Mucosa of rectum (tissue), 2 donors: Measurements from ENCODE around the gene PDCD1LG2.
"Not testable (repeated sequence)": the region's sequence is repeated elsewhere in the genome, so short reads cannot be mapped to it uniquely, and the experiment has no call there.

Source experiments
- H3K27ac ChIP-seq, 2 donors: one replicate each; pipeline ENCODE4 v1.7.0; 2013; ENCODE audit warnings: inconsistent platforms in 2 of 2, low read depth in 2 of 2, low read length in 2 of 2
- H3K27me3 ChIP-seq, 2 donors: one replicate each; pipeline ENCODE4 v1.7.0; 2013; ENCODE audit warnings: low read length in 2 of 2; ENCODE audit not compliant: control insufficient read depth in 2 of 2, insufficient read depth in 2 of 2
- H3K36me3 ChIP-seq, 2 donors: one replicate each; pipeline ENCODE4 v1.7.0; 2013; ENCODE audit warnings: low read length in 2 of 2; ENCODE audit not compliant: control insufficient read depth in 2 of 2, insufficient read depth in 2 of 2
- H3K4me1 ChIP-seq, 2 donors: one replicate each; pipeline ENCODE4 v1.7.0; 2013; ENCODE audit warnings: low read length in 2 of 2, mild to moderate bottlenecking in 1 of 2; ENCODE audit not compliant: control insufficient read depth in 2 of 2, insufficient read depth in 2 of 2
- H3K4me3 ChIP-seq, 2 donors: one replicate each; pipeline ENCODE4 v1.7.0; 2013; ENCODE audit warnings: low read length in 2 of 2
- H3K9ac ChIP-seq, 2 donors: one replicate each; pipeline ENCODE4 v1.7.0; 2013; ENCODE audit warnings: low read length in 2 of 2, low read depth in 1 of 2, mild to moderate bottlenecking in 1 of 2
- H3K9me3 ChIP-seq, 2 donors: one replicate each; pipeline ENCODE4 v1.7.0; 2013; ENCODE audit warnings: low read length in 2 of 2; ENCODE audit not compliant: control insufficient read depth in 2 of 2
- donor health status: healthy.
- donor health status: Normal muscosa, but diverticular disease.

The PDCD1LG2 gene

GRCh38 chr9:5579881-5580280, 69.5 kb downstream of the PDCD1LG2 start:
- Histone ChIP-seq H3K4me3 (no peak overlapping the region), H3K9me3 (no peaks in the 10 kb centered on the region), H3K36me3 (no peaks in the 10 kb centered on the region), H3K27ac (no peak overlapping the region), H3K9ac (no peak overlapping the region), H3K4me1 (no peaks in the 10 kb centered on the region), H3K27me3 (no peaks in the 10 kb centered on the region)

GRCh38 chr9:5580650-5581049, 70.3 kb downstream of the PDCD1LG2 start:
- Histone ChIP-seq H3K36me3 (no peaks in the 10 kb centered on the region), H3K9ac (no peak overlapping the region), H3K4me3 (no peak overlapping the region), H3K27me3 (no peaks in the 10 kb centered on the region), H3K27ac (no peak overlapping the region), H3K9me3 (no peaks in the 10 kb centered on the region), H3K4me1 (no peaks in the 10 kb centered on the region)

DNA sequence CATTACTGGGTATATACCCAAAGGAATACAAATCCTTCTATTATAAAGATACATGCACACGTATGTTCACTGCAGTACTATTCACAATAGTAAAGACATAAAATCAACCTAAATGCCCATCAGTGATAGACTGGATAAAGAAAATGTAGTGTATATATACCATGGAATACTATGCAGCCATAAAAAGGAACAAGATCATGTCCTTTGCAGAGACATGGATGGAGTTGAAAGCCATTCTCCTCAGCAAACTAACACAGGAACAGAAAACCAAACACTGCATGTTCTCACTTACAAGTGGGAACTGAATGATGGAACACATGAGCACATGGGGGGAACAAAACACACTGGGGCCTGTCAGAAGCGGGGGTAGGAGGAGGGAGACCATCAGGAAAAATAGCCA, 71.4 kb downstream of the PDCD1LG2 start:
- not testable (repeated sequence) for H3K27ac ChIP-seq, H3K4me1 ChIP-seq, H3K9me3 ChIP-seq, H3K9ac ChIP-seq, H3K4me3 ChIP-seq, H3K27me3 ChIP-seq, H3K36me3 ChIP-seq

- Histone ChIP-seq H3K4me3 (no peak overlapping the region), H3K36me3 (no peaks in the 10 kb centered on the region), H3K4me1 (no peaks in the 10 kb centered on the region), H3K9ac (no peak overlapping the region), H3K27me3 (no peaks in the 10 kb centered on the region), H3K9me3 (no peaks in the 10 kb centered on the region), H3K27ac (no peak overlapping the region)
These were observed 72.5 kb downstream of the PDCD1LG2 start for GRCh38 chr9:5582835-5583195.

DNA sequence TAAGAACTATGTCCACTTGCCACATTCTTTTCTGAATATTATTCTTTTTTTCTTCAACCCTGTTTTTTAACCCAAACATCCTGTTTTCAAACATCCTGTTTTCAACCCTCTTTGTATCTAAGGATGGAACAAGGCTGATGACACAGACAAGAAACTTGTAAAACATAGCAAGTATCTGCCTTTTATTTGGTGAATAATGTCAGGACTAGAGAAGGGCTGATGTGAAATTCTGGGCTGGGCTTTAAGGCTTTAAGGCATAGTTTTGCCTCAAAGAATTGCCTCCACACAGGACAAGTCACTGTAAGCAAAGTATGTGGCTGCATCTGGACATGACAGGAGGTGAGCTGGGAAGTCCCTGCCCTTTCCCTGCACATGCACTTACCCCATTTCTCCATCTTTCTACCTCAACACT, 76.1 kb downstream of the PDCD1LG2 start:
- H3K27ac ChIP-seq = no peak overlapping the region
- no peak overlapping the region for H3K9ac ChIP-seq
- no peak overlapping the region for H3K4me3 ChIP-seq
- H3K9me3 ChIP-seq = no peaks in the 10 kb centered on the region
- no peaks in the 10 kb centered on the region for H3K4me1 ChIP-seq
- H3K36me3 ChIP-seq = no peaks in the 10 kb centered on the region
- H3K27me3 ChIP-seq = no peaks in the 10 kb centered on the region

DNA sequence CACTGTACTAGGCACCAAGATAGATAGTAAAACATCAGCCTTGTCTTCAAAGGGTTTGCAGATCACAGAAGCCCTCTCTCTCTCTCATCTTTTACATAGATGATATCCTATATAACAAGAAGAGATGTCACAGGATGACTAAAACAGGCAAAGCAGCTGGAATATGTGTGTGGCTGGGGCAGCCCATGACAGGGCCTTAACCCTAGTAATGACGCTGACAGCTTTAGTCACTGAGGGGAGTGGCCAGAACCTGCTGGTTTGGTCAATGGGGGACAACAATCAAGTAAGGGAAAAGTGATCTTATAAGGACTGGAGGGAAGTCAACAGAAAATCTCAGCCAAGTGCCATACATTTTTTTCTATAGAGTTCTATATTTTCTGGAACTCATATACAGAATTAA, 76.7 kb downstream of the PDCD1LG2 start:
- no peak overlapping the region for H3K27ac ChIP-seq
- no peak overlapping the region for H3K9ac ChIP-seq
- H3K4me3 ChIP-seq = no peak overlapping the region
- H3K9me3 ChIP-seq = no peaks in the 10 kb centered on the region
- H3K4me1 ChIP-seq = no peaks in the 10 kb centered on the region
- H3K27me3 ChIP-seq = no peaks in the 10 kb centered on the region
- no peaks in the 10 kb centered on the region for H3K36me3 ChIP-seq

- no peak overlapping the region for H3K27ac ChIP-seq
- H3K4me1 ChIP-seq = no peaks in the 10 kb centered on the region
- no peaks in the 10 kb centered on the region for H3K9me3 ChIP-seq
- H3K36me3 ChIP-seq = no peaks in the 10 kb centered on the region
- H3K9ac ChIP-seq = no peak overlapping the region
- no peak overlapping the region for H3K4me3 ChIP-seq
- no peaks in the 10 kb centered on the region for H3K27me3 ChIP-seq
These were observed 81.9 kb downstream of the PDCD1LG2 start for GRCh38 chr9:5592231-5592630.

GRCh38 chr9:5592904-5593303, 82.6 kb downstream of the PDCD1LG2 start:
- Histone ChIP-seq H3K27me3 (no peaks in the 10 kb centered on the region), H3K27ac (no peak overlapping the region), H3K9ac (no peak overlapping the region), H3K4me1 (no peaks in the 10 kb centered on the region), H3K9me3 (no peaks in the 10 kb centered on the region), H3K36me3 (no peaks in the 10 kb centered on the region), H3K4me3 (no peak overlapping the region)

GRCh38 chr9:5593904-5594303, 83.6 kb downstream of the PDCD1LG2 start:
- Histone ChIP-seq H3K27me3 (no peaks in the 10 kb centered on the region), H3K4me1 (no peaks in the 10 kb centered on the region), H3K36me3 (no peaks in the 10 kb centered on the region), H3K27ac (no peak overlapping the region), H3K9ac (no peak overlapping the region), H3K9me3 (no peaks in the 10 kb centered on the region), H3K4me3 (no peak overlapping the region)

DNA sequence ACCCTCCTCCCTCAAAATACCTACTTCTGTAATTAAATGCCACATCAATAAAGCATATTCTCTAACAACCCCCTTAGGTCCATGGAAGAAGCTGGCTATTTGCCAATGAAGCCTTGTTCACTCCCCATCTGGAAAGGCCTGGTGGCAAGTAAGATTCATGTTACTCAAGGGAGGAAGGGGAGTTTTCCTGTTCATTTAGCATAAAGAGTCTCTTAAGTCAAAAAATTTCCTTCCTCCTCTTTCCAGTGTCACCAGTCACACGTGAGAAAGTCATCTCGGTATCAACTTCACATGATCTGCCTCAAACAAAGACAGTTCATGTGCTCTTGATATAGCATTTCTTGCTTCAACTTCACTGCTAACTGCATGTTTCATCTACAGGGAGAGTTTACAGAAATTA, 85.8 kb downstream of the PDCD1LG2 start:
- no peaks in the 10 kb centered on the region for H3K27me3 ChIP-seq
- no peak overlapping the region for H3K4me3 ChIP-seq
- no peak overlapping the region for H3K9ac ChIP-seq
- no peaks in the 10 kb centered on the region for H3K4me1 ChIP-seq
- H3K27ac ChIP-seq = no peak overlapping the region
- no peaks in the 10 kb centered on the region for H3K9me3 ChIP-seq
- H3K36me3 ChIP-seq = no peaks in the 10 kb centered on the region
